SHP77 treated with DMSO at 0.1 percent for 48 hours (cell line): ENCODE data around the gene CYP46A1.
"Not testable (repeated sequence)": the region's sequence is repeated elsewhere in the genome, so short reads cannot be mapped to it uniquely, and the experiment has no call there.

ENCODE experiments used
- DNase-seq: peaks from one replicate; lab custom pipeline; 2025; lab: John Stamatoyannopoulos, UW

Gene CYP46A1

GRCh38 chr14:99657645-99658155 lies 26.4 kb upstream of the CYP46A1 start:
- DNase-seq: no peak

GRCh38 chr14:99658218-99658845 lies 25.8 kb upstream of the CYP46A1 start:
- no peak for DNase-seq

DNA sequence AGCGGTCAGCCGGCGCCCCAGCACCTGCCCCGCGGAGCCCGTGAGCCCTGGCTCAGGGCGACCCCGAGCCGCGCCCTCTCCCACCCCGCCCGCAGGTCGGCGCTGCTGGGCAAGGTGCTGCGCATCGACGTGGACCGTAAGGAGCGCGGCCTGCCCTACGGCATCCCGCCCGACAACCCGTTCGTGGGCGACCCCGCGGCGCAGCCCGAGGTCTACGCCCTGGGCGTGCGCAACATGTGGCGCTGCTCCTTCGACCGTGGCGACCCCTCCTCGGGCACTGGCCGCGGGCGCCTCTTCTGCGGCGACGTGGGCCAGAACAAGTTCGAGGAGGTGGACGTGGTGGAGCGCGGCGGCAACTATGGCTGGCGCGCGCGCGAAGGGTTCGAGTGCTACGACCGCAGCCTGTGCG lies 24.8 kb upstream of the CYP46A1 start:
- no peak for DNase-seq

- DNase-seq: no peak
Measured at GRCh38 chr14:99660006-99660566, 24.0 kb upstream of the CYP46A1 start.

DNA sequence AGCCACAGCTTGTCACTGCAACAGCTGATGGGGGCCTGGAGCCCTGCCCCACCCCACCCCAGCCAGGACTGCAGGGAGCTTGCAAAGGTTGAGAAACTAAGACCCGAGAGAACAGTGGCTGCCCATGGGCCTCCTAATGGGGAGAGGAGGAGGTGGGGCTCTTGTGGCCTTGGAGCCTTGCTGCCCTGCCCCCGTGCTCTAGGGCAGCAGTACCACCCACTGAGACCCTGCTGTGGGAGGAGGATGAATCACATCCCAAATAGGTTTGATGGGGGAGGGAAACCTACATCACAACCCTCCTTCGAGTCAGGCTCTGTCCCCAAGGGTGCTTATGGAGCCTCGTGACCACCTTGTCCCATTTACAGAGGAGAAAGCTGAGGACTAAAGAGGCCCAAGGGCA lies 23.3 kb upstream of the CYP46A1 start:
- DNase-seq: no peak

- not testable (repeated sequence) for DNase-seq
Measured at GRCh38 chr14:99661206-99661605, 22.9 kb upstream of the CYP46A1 start.

DNA sequence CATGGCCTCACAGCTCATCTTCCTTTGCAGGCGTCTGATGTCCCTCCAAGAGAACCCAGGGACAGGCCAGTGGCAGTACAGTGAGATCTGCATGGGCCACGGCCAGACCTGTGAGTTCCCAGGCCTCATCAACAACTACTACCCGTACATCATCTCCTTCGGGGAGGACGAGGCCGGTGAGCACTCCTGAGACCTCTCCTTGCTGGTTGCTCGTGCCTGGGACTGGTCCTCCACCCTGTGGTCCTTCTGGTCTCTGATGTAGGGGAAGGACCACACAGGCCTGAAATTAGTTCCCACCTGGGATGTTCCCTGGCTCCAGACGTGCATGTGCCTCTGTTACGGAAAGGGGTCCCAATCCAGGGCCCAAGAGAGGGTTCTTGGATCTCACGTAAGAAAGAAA lies 21.3 kb upstream of the CYP46A1 start:
- DNase-seq: no peak

DNA sequence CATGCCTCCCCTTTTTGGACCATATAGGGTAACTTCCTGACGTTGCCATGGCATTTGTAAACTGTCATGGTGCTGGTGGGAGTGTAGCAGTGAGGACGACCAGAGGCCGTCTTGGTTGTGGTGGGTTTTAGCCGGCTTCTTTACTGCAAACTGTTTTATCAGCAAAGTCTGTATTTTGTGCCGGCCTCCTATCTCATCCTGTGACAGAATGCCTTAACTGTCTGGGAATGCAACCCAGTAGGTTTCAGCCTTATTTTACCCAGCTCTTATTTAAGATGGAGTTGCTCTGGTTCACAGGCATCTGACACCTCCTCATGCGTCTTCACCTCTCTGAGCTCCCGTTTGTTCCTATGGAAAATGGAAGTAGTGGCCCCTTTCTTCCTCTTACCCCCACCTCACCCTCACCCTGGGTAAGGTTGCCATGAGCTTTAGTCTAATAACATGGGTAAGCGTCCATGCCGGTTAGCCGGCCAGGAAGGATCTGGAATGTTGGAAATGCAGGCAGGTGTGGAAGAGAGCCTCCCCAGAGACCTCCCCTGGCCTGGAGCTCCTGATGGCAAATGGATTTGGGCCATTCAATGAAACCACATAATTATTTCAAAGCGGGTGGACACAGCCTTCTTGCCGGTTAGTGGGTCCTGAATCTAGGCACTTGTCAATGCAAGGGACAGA lies 20.6 kb upstream of the CYP46A1 start:
- DNase-seq: no peak

GRCh38 chr14:99664058-99664936 lies 19.8 kb upstream of the CYP46A1 start:
- DNase-seq: no peak

DNA sequence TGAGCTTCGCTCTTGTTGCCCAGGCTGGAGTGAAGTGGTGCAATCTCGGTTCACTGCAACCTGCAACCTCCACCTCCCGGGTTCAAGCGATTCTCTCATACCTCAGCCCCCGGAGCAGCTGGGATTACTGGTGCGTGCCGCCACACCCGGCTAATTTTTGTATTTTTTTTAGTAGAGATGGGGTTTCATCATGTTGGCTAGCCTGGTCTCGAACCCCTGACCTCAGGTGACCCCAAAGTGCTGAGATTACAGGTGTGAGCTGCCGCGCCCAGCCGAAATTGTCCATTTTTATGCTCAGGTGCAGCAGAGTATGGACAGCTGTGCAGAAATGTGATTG lies 19.2 kb upstream of the CYP46A1 start:
- DNase-seq: no peak

GRCh38 chr14:99666533-99666932 lies 17.6 kb upstream of the CYP46A1 start:
- DNase-seq: no peak

GRCh38 chr14:99667045-99667444 lies 17.1 kb upstream of the CYP46A1 start:
- DNase-seq: no peak

DNA sequence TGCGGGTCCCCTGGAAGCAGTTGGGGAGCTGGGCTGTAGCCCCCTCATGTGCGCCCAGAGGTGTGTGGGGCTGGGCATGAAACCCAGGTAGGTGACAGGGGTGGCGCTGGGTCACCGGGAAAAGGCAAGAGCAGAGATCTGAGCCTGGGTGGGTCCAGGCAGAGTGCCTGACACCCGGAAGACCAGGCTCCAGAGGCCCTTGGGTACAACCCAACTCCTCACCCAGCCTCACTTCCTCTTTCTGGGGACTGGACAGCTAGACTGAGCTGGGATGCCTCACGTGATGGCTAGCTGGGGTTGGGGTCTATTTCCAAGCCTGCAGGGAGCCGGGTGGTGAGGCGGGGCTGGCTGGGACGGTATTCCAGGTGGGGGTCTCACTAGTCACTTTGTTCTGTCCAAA lies 16.3 kb upstream of the CYP46A1 start:
- no peak for DNase-seq

DNA sequence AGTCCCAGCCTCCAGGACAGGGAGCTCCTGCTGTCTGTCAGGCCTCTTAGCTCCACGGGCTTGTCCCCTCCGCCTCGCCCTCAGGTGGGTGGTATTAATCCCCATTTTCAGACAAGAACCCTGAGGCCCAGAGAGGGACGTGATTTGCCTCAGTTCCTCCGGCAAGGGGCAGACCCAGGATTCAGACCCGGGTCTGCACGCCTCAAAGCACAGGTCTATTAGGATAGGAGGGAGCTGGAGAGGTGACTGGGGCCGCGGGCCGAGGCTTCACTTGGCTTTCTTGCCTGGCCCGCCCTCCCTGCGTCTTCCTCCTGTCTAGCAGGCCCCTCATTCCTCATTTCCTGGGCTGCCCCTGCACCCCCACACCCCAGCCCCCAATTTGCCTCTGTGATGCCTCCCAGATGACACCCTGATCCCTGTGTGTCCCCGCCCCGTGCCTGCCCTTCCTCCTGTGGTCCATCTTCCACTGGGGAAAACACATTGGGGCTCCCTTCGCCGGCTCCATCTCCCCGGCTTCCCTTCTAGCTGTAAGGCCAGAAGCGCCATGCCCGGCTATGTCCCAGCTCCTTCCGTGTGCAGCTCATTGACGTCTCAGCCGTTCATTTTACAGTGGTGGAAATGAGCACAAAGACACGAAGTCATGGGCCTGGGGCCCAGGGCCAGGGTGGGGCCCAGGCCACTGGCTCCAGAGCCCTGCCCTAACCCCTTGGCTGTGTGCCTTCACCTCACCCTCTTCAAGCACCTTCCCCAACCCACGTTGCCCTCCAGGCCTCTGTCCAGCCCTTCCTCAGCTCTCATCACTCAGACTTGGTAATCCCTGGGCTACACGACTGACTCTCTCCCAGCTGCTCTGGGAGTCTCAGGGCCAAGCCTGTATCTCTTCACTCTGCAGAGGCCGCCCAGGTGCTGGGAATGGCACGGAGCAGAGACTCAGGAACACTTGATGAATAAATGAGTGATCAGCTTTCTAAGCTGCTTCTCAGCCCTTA lies 15.5 kb upstream of the CYP46A1 start:
- no peak for DNase-seq

DNA sequence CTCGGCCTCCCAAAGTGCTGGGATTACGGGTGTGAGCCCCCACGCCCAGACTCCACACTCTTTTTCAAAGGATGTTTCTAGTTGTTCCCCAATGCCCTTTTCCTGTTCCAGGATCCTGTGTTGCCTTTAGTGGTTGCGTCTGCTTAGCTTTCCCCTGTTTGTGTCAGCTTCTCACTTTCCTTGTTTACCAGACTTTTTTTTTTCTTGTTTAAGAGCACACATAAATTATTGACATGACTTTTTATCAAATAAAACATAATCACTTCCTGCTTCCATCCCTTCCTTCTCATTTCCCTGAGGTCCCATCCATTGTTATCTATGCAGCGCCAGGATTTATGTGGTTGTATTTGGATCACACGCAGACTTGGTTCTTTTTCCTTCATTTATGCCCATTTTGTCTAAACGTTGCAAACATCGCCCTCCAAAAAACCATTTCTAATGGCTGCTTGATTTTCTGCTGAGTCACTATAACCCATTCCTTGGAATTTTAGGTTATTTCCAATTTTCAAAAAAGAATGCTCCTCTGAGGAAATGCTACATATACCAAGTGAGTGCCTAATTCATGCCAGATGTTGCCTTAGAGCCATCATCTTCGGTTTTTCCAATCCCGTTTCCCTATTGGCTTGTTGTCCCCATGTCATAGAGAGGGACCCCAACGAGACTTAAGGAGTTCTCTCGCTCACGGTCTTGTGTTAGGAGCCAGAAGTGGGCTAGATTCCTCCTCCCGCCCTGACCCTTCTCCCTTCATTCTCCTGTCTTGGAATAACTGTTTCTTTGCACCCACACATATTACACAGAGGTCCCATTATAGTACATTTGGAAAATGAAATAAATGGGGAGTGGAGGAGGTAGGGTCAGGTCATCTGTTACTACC lies 13.5 kb upstream of the CYP46A1 start:
- no peak for DNase-seq

- no peak for DNase-seq
Measured at GRCh38 chr14:99671235-99672224, 12.6 kb upstream of the CYP46A1 start.

DNA sequence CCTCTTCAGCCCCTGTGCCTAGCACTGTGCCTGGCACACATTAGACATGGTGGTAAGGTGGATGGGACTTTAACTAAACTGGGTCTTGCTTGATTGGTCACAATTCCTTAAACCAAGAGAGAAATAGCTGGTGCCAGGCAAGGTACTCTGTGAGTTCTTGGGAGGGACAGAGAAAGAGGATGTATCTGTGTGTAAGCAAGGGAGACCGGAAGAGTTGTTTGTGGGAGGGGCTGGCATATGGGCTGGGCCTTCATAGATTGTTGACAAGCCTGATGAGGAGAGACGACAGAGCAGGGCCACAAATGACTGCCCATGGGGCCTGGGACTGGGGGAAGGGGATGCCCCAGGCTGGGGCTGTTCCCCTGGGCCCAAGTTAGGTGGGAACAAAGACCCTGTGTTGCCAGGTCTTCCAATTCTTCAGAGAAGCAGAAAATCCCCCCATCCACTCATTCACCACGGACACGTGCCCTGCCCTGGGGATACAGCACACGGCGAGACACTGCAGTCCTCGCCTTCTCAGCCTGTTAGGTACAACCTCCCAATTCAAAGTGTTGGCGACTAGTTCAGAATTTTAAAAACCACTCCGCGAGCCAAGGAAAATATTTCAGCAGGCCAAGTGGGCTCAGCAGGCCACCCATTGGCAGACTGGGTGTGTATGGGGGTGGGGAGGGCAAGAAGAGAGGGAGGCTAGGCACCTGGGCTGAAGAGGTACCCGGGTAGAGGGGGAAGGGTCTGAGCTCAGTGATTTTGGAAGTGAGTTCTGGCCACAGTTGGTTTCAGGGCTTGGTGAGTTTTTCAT lies 11.4 kb upstream of the CYP46A1 start:
- DNase-seq: no peak
